Astrocyte of the spinal cord (primary cell): ENCODE measurements around the gene WDR33.
A peak's percentile ranks its signal among the peaks of the same experiment; 100 is the strongest.
"Not testable (repeated sequence)": the region's sequence is repeated elsewhere in the genome, so short reads cannot be mapped to it uniquely, and the experiment has no call there.

ENCODE experiments used
- DNase-seq: peaks from one replicate; pipeline ENCODE4 v3.0.0; 2011; ENCODE audit warnings: low read depth, low spot score
- H3K4me3 ChIP-seq: 2 replicates; pipeline ENCODE4 v1.5.1; 2011; ENCODE audit warnings: low read depth, mild to moderate bottlenecking, low read length, moderate library complexity
- CTCF ChIP-seq: IDR thresholded peaks from 2 replicates; pipeline ENCODE4 v1.5.1; 2012; ENCODE audit warnings: low read depth, mild to moderate bottlenecking, low read length, inconsistent platforms
- in situ Hi-C: cut with HindIII; loops from 2 replicates; pipeline ENCODE4 v1.10.0; 2017; ENCODE audit warnings: low sequenced_read_pairs

WDR33 gene

GRCh38 chr2:127753374-127753773, 57.6 kb downstream of the WDR33 start:
- H3K4me3 ChIP-seq = no peak overlapping the region
- no peak for DNase-seq
- in situ Hi-C loops = no loop called here
- no peak for TF ChIP-seq CTCF

- H3K4me3 ChIP-seq, in situ Hi-C loops: not testable (repeated sequence)
- DNase-seq = peak; percentile 31
Measured at GRCh38 chr2:127749537-127749936, 61.4 kb downstream of the WDR33 start.

DNA sequence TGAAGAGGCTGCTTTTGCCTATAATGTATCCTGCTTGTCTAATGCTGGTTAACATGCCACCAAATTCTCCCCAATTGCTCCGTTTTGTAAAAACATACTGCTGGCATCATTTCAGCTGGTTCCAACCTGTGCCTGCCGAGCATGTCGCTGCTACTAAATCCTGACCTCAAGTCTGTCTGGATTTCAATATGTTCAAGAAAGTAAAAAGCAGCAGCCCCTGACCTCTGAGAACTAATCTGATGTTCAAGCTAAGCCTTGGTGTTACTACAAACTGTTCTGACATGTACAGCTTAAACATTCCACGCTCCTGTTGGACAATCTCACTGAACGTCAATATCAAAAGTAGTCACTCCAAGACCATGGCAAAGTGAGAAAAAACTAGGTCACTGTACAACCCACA, 63.4 kb downstream of the WDR33 start:
- no peak for DNase-seq
- no peak overlapping the region for H3K4me3 ChIP-seq
- in situ Hi-C loops = no loop called here

GRCh38 chr2:127743477-127744026, 67.4 kb downstream of the WDR33 start:
- in situ Hi-C loops = no loop called here
- TF ChIP-seq CTCF = no peak
- no peak overlapping the region for H3K4me3 ChIP-seq
- DNase-seq = no peak

More for the DNA sequence above, 63.4 kb downstream of the WDR33 start:
- TF ChIP-seq CTCF = no peak

DNA sequence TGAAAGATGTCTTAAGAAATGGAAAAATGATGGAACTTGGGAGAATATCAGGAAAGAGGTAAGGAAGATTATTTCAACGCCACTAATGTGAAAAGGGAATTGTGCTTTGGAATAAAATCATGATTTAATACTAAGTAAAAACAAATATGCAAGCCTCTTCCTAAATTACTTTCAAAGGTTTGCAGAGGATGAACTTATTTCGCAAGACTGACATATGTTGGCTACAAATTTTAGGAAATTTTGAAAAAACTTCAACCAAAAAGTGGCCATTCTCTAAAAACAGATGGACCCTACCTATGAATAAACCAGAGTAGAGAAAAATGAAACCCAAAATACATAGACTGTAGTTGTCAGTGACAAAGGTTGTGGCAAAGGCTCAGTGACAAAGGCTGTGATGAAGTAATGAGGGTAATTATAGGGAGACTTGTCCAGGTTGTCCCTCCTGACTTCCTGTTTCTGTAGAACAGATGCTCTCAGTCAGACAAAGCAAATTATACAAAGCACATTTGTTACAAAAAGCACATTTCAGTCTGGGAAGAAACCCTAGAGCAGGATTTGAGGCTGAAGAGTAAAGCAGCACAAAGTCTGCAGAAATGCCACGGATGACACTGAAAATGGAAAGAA, 70.2 kb downstream of the WDR33 start:
- DNase-seq = no peak
- in situ Hi-C loops = no loop called here
- H3K4me3 ChIP-seq = no peak overlapping the region
- TF ChIP-seq CTCF = no peak

DNA sequence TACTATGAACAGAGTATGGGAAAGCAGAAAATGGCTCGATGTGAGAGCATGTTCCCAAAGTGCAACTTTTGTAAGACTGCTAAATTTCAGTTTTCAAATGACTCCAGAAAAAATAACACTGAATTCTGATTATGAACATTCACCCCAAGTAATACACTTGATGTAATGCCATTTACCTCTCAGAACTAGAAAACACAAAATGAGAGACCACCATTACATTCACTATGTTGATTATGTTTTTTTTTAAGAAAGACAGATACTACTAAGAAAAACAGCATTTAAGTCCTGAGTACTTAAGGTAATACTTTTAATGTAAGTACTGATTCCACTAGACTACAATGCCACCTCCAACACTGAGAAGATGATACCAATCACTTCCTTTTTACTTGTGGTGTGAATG, 71.2 kb downstream of the WDR33 start:
- no peak for DNase-seq
- no peak for TF ChIP-seq CTCF
- in situ Hi-C loops = no loop called here
- H3K4me3 ChIP-seq = no peak overlapping the region

DNA sequence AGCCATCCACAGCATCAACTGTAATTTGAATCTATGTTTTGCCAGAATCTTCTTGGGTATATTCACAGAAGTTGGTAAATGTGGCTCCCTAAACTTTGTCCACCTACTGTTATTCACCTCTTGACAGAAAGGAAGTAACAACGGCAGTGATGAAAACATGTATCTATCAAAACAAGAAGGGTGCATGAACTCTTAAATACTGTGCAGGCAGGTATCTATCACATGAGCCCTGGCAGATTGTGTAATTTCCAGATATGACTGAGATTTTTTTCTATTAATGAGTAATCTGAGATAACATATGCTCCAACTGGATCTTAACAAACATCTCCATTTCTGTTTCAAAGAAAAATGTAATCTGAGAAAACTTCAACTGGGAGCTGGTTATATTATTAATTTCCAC, 73.1 kb downstream of the WDR33 start:
- no peak overlapping the region for H3K4me3 ChIP-seq
- in situ Hi-C loops = no loop called here
- no peak for TF ChIP-seq CTCF
- DNase-seq = no peak
